GM11168 (cell line): ENCODE measurements around the gene ANKRD44.

Source experiments
- in situ Hi-C: fragments of 300-500 bp; cut with MboI; formaldehyde crosslinking; loops from one replicate; pipeline ENCODE4 v1.12.0; 2022; ENCODE audit warnings: low sequenced_read_pairs; ENCODE audit not compliant: unreplicated experiment

The ANKRD44 gene

GRCh38 chr2:197212344-197213262, 98.0 kb downstream of the ANKRD44 start:
- in situ Hi-C loops = no loop called here

GRCh38 chr2:197211881-197212342, 98.7 kb downstream of the ANKRD44 start:
- in situ Hi-C loops = no loop called here

- in situ Hi-C loops = no loop called here
Observed at GRCh38 chr2:197210430-197210829, 100.2 kb downstream of the ANKRD44 start.

GRCh38 chr2:197209742-197210408, 100.7 kb downstream of the ANKRD44 start:
- in situ Hi-C loops = no loop called here

- in situ Hi-C loops = no loop called here
Observed at GRCh38 chr2:197209246-197209645, 101.3 kb downstream of the ANKRD44 start.

- in situ Hi-C loops = no loop called here
Observed at GRCh38 chr2:197208841-197209240, 101.7 kb downstream of the ANKRD44 start.

GRCh38 chr2:197208024-197208423, 102.6 kb downstream of the ANKRD44 start:
- in situ Hi-C loops = no loop called here

GRCh38 chr2:197207598-197207997, 103.0 kb downstream of the ANKRD44 start:
- in situ Hi-C loops = no loop called here

- in situ Hi-C loops = no loop called here
Observed at GRCh38 chr2:197207106-197207505, 103.5 kb downstream of the ANKRD44 start.

- in situ Hi-C loops = no loop called here
Observed at GRCh38 chr2:197205585-197206215, 104.9 kb downstream of the ANKRD44 start.

- in situ Hi-C loops = no loop called here
Observed at GRCh38 chr2:197204519-197205250, 105.9 kb downstream of the ANKRD44 start.

- in situ Hi-C loops = no loop called here
Observed at GRCh38 chr2:197201874-197202273, 108.7 kb downstream of the ANKRD44 start.

GRCh38 chr2:197200762-197201058, 109.9 kb downstream of the ANKRD44 start:
- in situ Hi-C loops = no loop called here

GRCh38 chr2:197200051-197200761, 110.4 kb downstream of the ANKRD44 start:
- in situ Hi-C loops = no loop called here

- in situ Hi-C loops = no loop called here
Observed at GRCh38 chr2:197198890-197199289, 111.7 kb downstream of the ANKRD44 start.

GRCh38 chr2:197197895-197198311, 112.7 kb downstream of the ANKRD44 start:
- in situ Hi-C loops = no loop called here

GRCh38 chr2:197196541-197197180, 113.9 kb downstream of the ANKRD44 start:
- in situ Hi-C loops = no loop called here

- in situ Hi-C loops = no loop called here
Observed at GRCh38 chr2:197195518-197195917, 115.1 kb downstream of the ANKRD44 start.

GRCh38 chr2:197191940-197192322, 118.6 kb downstream of the ANKRD44 start:
- in situ Hi-C loops = loop anchor here (5.0 kb wide), 1 partner anchor 120 kb away; the partner anchor contains the start of gene ANKRD44
